ENCODE measurements around the gene SMIM23.

The SMIM23 gene

DNA sequence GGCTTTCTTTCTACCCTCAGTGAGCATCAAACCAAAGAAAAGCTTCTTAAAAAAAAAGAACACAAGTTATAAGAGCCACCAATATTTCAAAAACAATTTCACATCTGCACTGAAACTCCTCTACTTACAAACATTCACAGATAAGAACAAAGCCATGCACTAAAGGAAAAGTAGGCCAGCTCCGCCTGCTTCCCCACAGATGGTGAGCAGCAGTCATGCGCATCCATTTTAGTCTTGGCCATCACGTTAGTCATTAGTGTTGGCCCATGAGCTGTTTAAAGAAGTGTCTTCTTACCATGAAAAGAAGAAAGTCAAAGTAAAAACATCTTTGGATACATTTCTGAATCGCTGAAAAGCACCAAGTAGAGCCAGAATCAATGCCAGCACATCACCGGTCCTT, 40.0 kb upstream of the SMIM23 start:
- ChIA-PET CTCF (no interaction called here), POLR2A (no interaction called here)
- DNase-seq (ENCODE audit: extremely low spot score), result no peak
- no peak for TF ChIP-seq TARDBP (IDR thresholded peaks at IDR 0.05)
- no peak for TF ChIP-seq ZNF384 (IDR thresholded peaks at IDR 0.05)
- no peak for TF ChIP-seq ELF4 (IDR thresholded peaks at IDR 0.05)
- no peak for TF ChIP-seq BHLHE40 (IDR thresholded peaks at IDR 0.05; ENCODE audit: borderline replicate concordance)
- TF ChIP-seq SP1 (IDR thresholded peaks at IDR 0.05), result no peak
- no peak for TF ChIP-seq NFRKB (IDR thresholded peaks at IDR 0.05)
- no peak for TF ChIP-seq HDGF (IDR thresholded peaks at IDR 0.05; ENCODE audit: borderline replicate concordance)

DNA sequence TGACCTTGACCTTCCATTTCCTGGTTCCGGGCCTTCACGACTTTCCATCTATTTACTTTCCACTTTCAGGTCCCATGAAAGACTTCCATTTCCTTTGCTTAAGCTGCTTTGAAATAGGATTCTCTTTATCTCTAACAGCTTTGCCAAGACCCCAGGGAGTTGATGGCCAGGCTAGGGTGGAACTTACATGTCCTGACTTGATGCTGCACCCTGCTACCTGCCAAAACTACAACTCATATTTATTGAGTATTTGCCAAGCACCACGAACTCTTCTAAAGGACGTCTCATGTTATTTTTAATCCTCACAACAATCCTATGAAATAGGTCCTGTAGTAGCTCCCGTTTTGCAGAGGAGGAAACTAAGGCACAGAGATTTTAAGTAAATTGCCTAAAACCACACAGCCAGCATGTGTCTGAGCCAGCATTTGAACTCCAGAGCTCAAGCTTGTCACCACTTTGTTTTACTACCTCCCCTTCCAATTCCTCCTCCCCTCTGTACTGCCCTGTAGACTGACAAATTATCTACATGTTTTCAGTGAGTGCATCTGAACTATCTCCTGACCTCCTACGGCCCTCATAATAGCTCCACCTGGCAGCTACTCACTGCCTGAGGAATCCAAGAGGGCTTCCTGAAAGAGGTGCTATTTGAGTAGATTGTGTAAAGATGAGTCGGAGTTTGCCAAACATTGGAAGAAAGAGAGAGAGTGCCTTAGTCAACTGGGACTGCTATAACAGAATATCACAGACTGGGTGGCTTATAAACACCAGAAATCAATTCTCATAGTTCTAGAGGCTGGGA, 38.4 kb upstream of the SMIM23 start:
- TF ChIP-seq FOXA1 (IDR thresholded peaks at IDR 0.05), result no peak
- no peak for TF ChIP-seq NFRKB (IDR thresholded peaks at IDR 0.05)
- TF ChIP-seq SP1 (IDR thresholded peaks at IDR 0.05), result no peak
- TF ChIP-seq LEF1 (IDR thresholded peaks at IDR 0.05; ENCODE audit: borderline replicate concordance), result no peak
- no peak for TF ChIP-seq ZNF384 (IDR thresholded peaks at IDR 0.05)
- TF ChIP-seq CTBP1 (IDR thresholded peaks at IDR 0.05; ENCODE audit: borderline replicate concordance), result no peak
- TF ChIP-seq TARDBP (IDR thresholded peaks at IDR 0.05), result no peak
- no peak for TF ChIP-seq ARNT (IDR thresholded peaks at IDR 0.05)
- TF ChIP-seq BHLHE40 (IDR thresholded peaks at IDR 0.05; ENCODE audit: borderline replicate concordance), result no peak
- no peak for TF ChIP-seq FOXM1 (IDR thresholded peaks at IDR 0.05; ENCODE audit: borderline replicate concordance)
- no peak for TF ChIP-seq SUZ12 (IDR thresholded peaks at IDR 0.05)
- no peak for TF ChIP-seq ELF4 (IDR thresholded peaks at IDR 0.05)
- TF ChIP-seq, protein P1, sequence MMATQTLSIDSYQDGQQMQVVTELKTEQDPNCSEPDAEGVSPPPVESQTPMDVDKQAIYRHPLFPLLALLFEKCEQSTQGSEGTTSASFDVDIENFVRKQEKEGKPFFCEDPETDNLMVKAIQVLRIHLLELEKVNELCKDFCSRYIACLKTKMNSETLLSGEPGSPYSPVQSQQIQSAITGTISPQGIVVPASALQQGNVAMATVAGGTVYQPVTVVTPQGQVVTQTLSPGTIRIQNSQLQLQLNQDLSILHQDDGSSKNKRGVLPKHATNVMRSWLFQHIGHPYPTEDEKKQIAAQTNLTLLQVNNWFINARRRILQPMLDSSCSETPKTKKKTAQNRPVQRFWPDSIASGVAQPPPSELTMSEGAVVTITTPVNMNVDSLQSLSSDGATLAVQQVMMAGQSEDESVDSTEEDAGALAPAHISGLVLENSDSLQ (IDR thresholded peaks at IDR 0.05), result no peak
- no peak for TF ChIP-seq HDGF (IDR thresholded peaks at IDR 0.05; ENCODE audit: borderline replicate concordance)
- ChIA-PET CTCF (no interaction called here), POLR2A (no interaction called here)

DNA sequence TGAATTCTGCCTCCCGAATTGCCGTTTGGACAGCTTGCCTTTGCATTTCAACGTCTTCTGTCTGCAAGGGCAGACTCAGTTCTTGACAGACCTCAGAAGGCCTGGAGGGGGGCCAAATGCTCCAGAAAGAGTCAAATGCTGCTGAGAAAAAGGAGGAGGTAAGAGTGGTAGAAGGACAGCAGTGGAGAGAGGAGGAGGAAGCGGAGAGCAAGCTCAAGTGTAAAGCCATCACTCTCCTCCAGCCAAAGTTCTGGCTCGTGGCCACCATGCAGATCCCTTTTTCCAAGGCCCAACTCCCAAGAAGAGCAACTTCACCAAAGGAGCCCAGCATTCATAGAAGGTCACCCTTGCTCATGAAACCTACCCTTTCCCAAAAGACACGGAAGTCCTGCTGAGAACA, 36.9 kb upstream of the SMIM23 start:
- no peak for TF ChIP-seq ELF4 (IDR thresholded peaks at IDR 0.05)
- TF ChIP-seq HDGF (IDR thresholded peaks at IDR 0.05; ENCODE audit: borderline replicate concordance), result no peak
- no peak for TF ChIP-seq ZNF384 (IDR thresholded peaks at IDR 0.05)
- no peak for TF ChIP-seq BHLHE40 (IDR thresholded peaks at IDR 0.05; ENCODE audit: borderline replicate concordance)
- no peak for TF ChIP-seq SP1 (IDR thresholded peaks at IDR 0.05)
- no peak for TF ChIP-seq NFRKB (IDR thresholded peaks at IDR 0.05)
- TF ChIP-seq ARNT (IDR thresholded peaks at IDR 0.05), result no peak
- TF ChIP-seq, protein P1 (IDR thresholded peaks at IDR 0.05), result no peak
- TF ChIP-seq L3MBTL2 (conservative IDR thresholded peaks at IDR 0.05), result no peak
- TF ChIP-seq FOXA1 (IDR thresholded peaks at IDR 0.05), result no peak
- CTCF ChIA-PET, result no interaction called here
- POLR2A ChIA-PET, result no interaction called here
- DNase-seq (ENCODE audit: extremely low spot score), result no peak

More for the DNA sequence above, 38.4 kb upstream of the SMIM23 start:
- no peak for DNase-seq (ENCODE audit: extremely low spot score)

DNA sequence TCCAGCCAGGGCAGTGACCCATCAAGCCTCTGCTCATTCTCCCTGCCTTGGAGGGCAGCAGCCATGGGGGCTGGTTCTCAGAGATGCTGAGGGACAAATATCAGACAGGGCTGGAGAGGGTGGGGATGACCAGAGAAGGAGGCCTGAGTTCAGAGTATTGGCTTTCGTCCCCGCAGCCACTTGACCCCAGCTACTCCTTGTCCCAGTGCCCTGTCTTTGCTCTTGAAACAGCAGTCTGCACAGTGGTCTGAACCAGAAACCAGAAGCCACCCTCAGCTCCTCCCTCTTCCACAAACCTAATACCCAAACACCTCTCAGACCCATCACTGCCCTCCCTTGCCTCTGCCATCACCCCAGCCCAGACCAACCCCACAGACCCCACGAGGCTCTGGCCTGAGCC, 36.3 kb upstream of the SMIM23 start:
- CTCF ChIA-PET, result no interaction called here

DNA sequence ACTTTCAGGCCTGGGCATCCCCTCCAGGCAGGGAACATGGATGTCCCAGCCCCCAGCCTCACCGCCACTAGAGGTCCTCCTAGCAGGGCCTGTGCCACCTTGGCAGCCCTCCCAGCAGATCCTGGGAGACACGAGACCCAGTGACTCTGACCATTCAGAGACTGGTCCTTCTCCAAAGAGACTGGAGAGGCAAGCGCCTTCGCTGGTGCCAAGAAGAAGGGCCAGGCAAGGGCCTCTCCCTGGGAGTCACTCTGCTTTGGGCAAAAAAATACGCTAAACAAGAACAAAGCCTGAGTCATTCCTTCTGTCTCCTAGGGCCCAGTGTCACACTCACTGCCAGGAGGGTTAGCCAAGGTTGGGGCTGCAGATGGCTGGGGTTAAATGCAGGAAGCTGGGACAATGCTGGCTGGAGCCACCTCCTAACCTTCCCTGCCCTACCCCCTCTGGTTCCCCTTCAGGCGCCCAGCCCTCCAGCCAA, 35.3 kb upstream of the SMIM23 start:
- CTCF ChIA-PET, result no interaction called here
- TF ChIP-seq SP1 (IDR thresholded peaks at IDR 0.05), result no peak
- no peak for TF ChIP-seq ELF4 (IDR thresholded peaks at IDR 0.05)
- TF ChIP-seq BHLHE40 (IDR thresholded peaks at IDR 0.05; ENCODE audit: borderline replicate concordance), result no peak
- TF ChIP-seq LEF1 (IDR thresholded peaks at IDR 0.05; ENCODE audit: borderline replicate concordance), result no peak
- no peak for TF ChIP-seq NFRKB (IDR thresholded peaks at IDR 0.05)
- no peak for TF ChIP-seq FOXM1 (IDR thresholded peaks at IDR 0.05; ENCODE audit: borderline replicate concordance)
- no peak for TF ChIP-seq SUZ12 (IDR thresholded peaks at IDR 0.05)
- no peak for TF ChIP-seq ZNF384 (IDR thresholded peaks at IDR 0.05)
- TF ChIP-seq, protein P1 (IDR thresholded peaks at IDR 0.05), result no peak
- no peak for TF ChIP-seq ARNT (IDR thresholded peaks at IDR 0.05)
- no peak for TF ChIP-seq FOXK2 (IDR thresholded peaks at IDR 0.05)
- TF ChIP-seq TARDBP (IDR thresholded peaks at IDR 0.05), result no peak
- no peak for TF ChIP-seq HDGF (IDR thresholded peaks at IDR 0.05; ENCODE audit: borderline replicate concordance)
- TF ChIP-seq CTBP1 (IDR thresholded peaks at IDR 0.05; ENCODE audit: borderline replicate concordance), result no peak
- TF ChIP-seq L3MBTL2 (conservative IDR thresholded peaks at IDR 0.05), result no peak
- TF ChIP-seq FOXA1 (IDR thresholded peaks at IDR 0.05), result no peak
- peak; percentile 39 for DNase-seq (ENCODE audit: extremely low spot score)
- POLR2A ChIA-PET, result no interaction called here

More for the DNA sequence above, 36.3 kb upstream of the SMIM23 start:
- no peak for DNase-seq (ENCODE audit: extremely low spot score)
- POLR2A ChIA-PET, result no interaction called here
- TF ChIP-seq LEF1 (IDR thresholded peaks at IDR 0.05; ENCODE audit: borderline replicate concordance), result no peak

DNA sequence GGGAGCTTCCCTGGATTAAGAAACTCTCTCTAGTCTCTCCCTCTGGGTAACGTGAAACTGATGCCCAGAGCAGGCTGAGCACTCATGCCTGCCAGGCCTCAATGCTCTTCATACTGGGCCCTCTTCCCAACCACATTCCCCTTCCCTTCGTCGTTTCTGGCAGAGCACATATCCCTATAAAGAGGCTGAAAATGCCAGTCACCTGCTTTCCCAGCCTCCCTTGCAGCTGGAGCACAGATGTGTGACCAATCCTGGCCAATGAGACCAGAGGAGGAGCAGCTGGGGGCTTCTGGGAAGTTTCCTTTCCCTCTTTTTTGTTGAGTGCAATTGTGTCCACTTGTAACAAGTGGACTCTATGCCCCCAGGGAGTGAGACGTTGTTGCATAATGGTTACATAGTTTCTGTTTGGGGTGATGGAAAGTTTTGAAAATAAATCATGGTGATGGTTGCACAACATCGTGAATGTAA, 30.2 kb upstream of the SMIM23 start:
- DNase-seq (ENCODE audit: extremely low spot score), result no peak
- TF ChIP-seq ZNF384 (IDR thresholded peaks at IDR 0.05) (no peak), BHLHE40 (IDR thresholded peaks at IDR 0.05; ENCODE audit: borderline replicate concordance) (no peak), TARDBP (IDR thresholded peaks at IDR 0.05) (no peak), NFRKB (IDR thresholded peaks at IDR 0.05) (no peak), ARNT (IDR thresholded peaks at IDR 0.05) (no peak), HDGF (IDR thresholded peaks at IDR 0.05; ENCODE audit: borderline replicate concordance) (no peak), L3MBTL2 (conservative IDR thresholded peaks at IDR 0.05) (no peak), FOXM1 (IDR thresholded peaks at IDR 0.05; ENCODE audit: borderline replicate concordance) (no peak), SP1 (IDR thresholded peaks at IDR 0.05) (no peak), LEF1 (IDR thresholded peaks at IDR 0.05; ENCODE audit: borderline replicate concordance) (no peak), ELF4 (IDR thresholded peaks at IDR 0.05) (no peak)
- TF ChIP-seq, protein P1 (IDR thresholded peaks at IDR 0.05), result no peak
- ChIA-PET POLR2A (no interaction called here), CTCF (no interaction called here)

Data from HEK293T (cell line).